ENCODE data around the gene TLK2. TPM values are rescaled to one million over a fixed set of nuclear protein-coding genes. Genes with fewer than 3 reads are reported as not detected.

Gene TLK2
- total RNA-seq, 1 experiment from 2014 or later: 54.6 TPM

GRCh38 chr17:62573480-62574117 lies 95.0 kb downstream of the TLK2 start:
- no TSS peak for BruUV-seq (replicated peaks)
- no peak for TF ChIP-seq POLR2AphosphoS5 (IDR thresholded peaks at IDR 0.05; ENCODE audit: low read depth, low read length)
- TF ChIP-seq REST (IDR thresholded peaks at IDR 0.05; ENCODE audit: insufficient read depth in 1 of 2, low read depth in 2 of 2, low read length in 1 of 2): no peak
- TF ChIP-seq SIN3A (IDR thresholded peaks at IDR 0.05; ENCODE audit: borderline replicate concordance, insufficient read depth, low read depth, low read length): no peak
- no peak for TF ChIP-seq TCF7L2 (IDR thresholded peaks at IDR 0.05; ENCODE audit: low read depth, low read length)
- TF ChIP-seq CTCF (IDR thresholded peaks at IDR 0.05): no peak
- H3K4me3 ChIP-seq (ENCODE audit: low read depth in 2 of 2, low read length in 2 of 2): no peak overlapping the region
- H3K4me1 ChIP-seq (ENCODE audit: control insufficient read depth, insufficient read depth, low read length): no peaks in the 10 kb centered on the region
- H3K9me3 ChIP-seq (ENCODE audit: control insufficient read depth, insufficient read depth, low read depth, low read length): no peaks in the 10 kb centered on the region
- intact Hi-C loops (cut with micrococcal nuclease; ENCODE audit: unreplicated experiment) (no loop called here), in situ Hi-C loops (cut with HindIII; ENCODE audit: low pct_unique_long_range_greater_than_20kb, low sequenced_read_pairs) (no loop called here)
- ATAC-seq (no peak), DNase-seq (ENCODE audit: low read depth, low spot score) (no peak)
- H3K27ac ChIP-seq (ENCODE audit: low read length): no peak overlapping the region
- ChIA-PET POLR2A (no interaction called here), CTCF (no interaction called here)
- peaks cover 12% of the 10 kb centered on the region for H3K36me3 ChIP-seq (ENCODE audit: control insufficient read depth, insufficient read depth, low read length)
- H3K27me3 ChIP-seq (ENCODE audit: control insufficient read depth, insufficient read depth, low read length): no peaks in the 10 kb centered on the region

GRCh38 chr17:62576382-62576781 lies 97.8 kb downstream of the TLK2 start:
- Histone ChIP-seq H3K36me3 (ENCODE audit: control insufficient read depth, insufficient read depth, low read length) (peaks cover 12% of the 10 kb centered on the region), H3K9me3 (ENCODE audit: control insufficient read depth, insufficient read depth, low read depth, low read length) (no peaks in the 10 kb centered on the region), H3K27ac (ENCODE audit: low read length) (no peak overlapping the region), H3K4me3 (ENCODE audit: low read depth in 2 of 2, low read length in 2 of 2) (no peak overlapping the region), H3K4me1 (ENCODE audit: control insufficient read depth, insufficient read depth, low read length) (no peaks in the 10 kb centered on the region), H3K27me3 (ENCODE audit: control insufficient read depth, insufficient read depth, low read length) (no peaks in the 10 kb centered on the region)
- no peak for DNase-seq (ENCODE audit: low read depth, low spot score)
- in situ Hi-C loops (cut with HindIII; ENCODE audit: low pct_unique_long_range_greater_than_20kb, low sequenced_read_pairs) (no loop called here), intact Hi-C loops (cut with micrococcal nuclease; ENCODE audit: unreplicated experiment) (no loop called here)
- TF ChIP-seq POLR2AphosphoS5 (IDR thresholded peaks at IDR 0.05; ENCODE audit: low read depth, low read length) (no peak), REST (IDR thresholded peaks at IDR 0.05; ENCODE audit: insufficient read depth in 1 of 2, low read depth in 2 of 2, low read length in 1 of 2) (no peak), CTCF (IDR thresholded peaks at IDR 0.05) (no peak), SIN3A (IDR thresholded peaks at IDR 0.05; ENCODE audit: borderline replicate concordance, insufficient read depth, low read depth, low read length) (no peak), TCF7L2 (IDR thresholded peaks at IDR 0.05; ENCODE audit: low read depth, low read length) (no peak)
- no peak for ATAC-seq
- ChIA-PET CTCF (no interaction called here), POLR2A (no interaction called here)
- BruUV-seq (replicated peaks): no TSS peak

Data from Panc1 (cell line).